ENCODE data around the gene CCNK. TPM values are rescaled to one million over a fixed set of nuclear protein-coding genes. Genes with fewer than 3 reads are reported as not detected.

Gene CCNK
- total RNA-seq, 1 experiment from 2014 or later: 80.1 TPM

GRCh38 chr14:99437706-99438105 lies 43.5 kb upstream of the CCNK start:
- Histone ChIP-seq H3K23ac (ENCODE audit: insufficient read length, low read depth, low read length) (no peak overlapping the region), H3K27ac (ENCODE audit: insufficient read length, low read depth, low read length) (no peak overlapping the region), H4K91ac (ENCODE audit: insufficient read length, low read depth, low read length) (no peak overlapping the region), H3K79me2 (ENCODE audit: insufficient read depth, low read length) (no peaks in the 10 kb centered on the region), H4K5ac (ENCODE audit: insufficient read length, low read depth, low read length) (no peak overlapping the region), H3K14ac (ENCODE audit: insufficient read depth, low read length) (no peak overlapping the region), H3K9me3 (ENCODE audit: control insufficient read depth, low read depth, low read length) (no peaks in the 10 kb centered on the region), H2BK15ac (ENCODE audit: low read depth, low read length) (no peak overlapping the region), H3K4me2 (ENCODE audit: insufficient read depth, insufficient read length, low read length) (no peak overlapping the region), H3K9ac (ENCODE audit: extremely low read depth, insufficient read length, low read length) (no peak overlapping the region), H2BK12ac (ENCODE audit: insufficient read length, low read depth, low read length) (no peak overlapping the region), H3T11ph (ENCODE audit: low read length) (no peak overlapping the region), H3K4ac (ENCODE audit: low read depth, low read length) (no peak overlapping the region), H3K23me2 (ENCODE audit: insufficient read length, low read depth, low read length, poor library complexity, severe bottlenecking) (no peaks in the 10 kb centered on the region), H2BK120ac (ENCODE audit: low read depth, low read length, poor library complexity, severe bottlenecking) (no peak overlapping the region), H2BK5ac (ENCODE audit: insufficient read length, low read length) (no peak overlapping the region), H2AK5ac (ENCODE audit: insufficient read length, low read length) (no peak overlapping the region), H4K8ac (replicated peaks; ENCODE audit: insufficient read length, low read depth, low read length) (no peak overlapping the region), H3K4me1 (ENCODE audit: insufficient read depth, low read length) (no peaks in the 10 kb centered on the region), H4K20me1 (ENCODE audit: control insufficient read depth, insufficient read depth, insufficient read length) (no peaks in the 10 kb centered on the region), H3K79me1 (ENCODE audit: insufficient read depth, low read depth, low read length, poor library complexity, severe bottlenecking) (no peaks in the 10 kb centered on the region), H3K27me3 (ENCODE audit: insufficient read depth, low read length) (no peaks in the 10 kb centered on the region), H2AFZ (ENCODE audit: low read length) (no peak overlapping the region), H3K18ac (ENCODE audit: insufficient read length, low read depth, low read length) (no peak overlapping the region), H3K56ac (ENCODE audit: insufficient read length, low read depth, low read length) (no peak overlapping the region), H2BK20ac (ENCODE audit: low read depth, low read length, poor library complexity, severe bottlenecking) (no peak overlapping the region)
- DNase-seq: no peak
- no peak overlapping the region for H3K4me3 Mint-ChIP-seq
- peaks cover 5 to 9% of the 10 kb centered on the region in 2 experiments for H3K4me1 Mint-ChIP-seq
- H3K27me3 Mint-ChIP-seq (ENCODE audit: low read depth): no peaks in the 10 kb centered on the region
- TF ChIP-seq CTCF (conservative IDR thresholded peaks at IDR 0.05): no peak
- no peaks in the 10 kb centered on the region for H3K9me3 Mint-ChIP-seq
- peaks cover 11 to 48% (median 29%) of the 10 kb centered on the region in 3 experiments for H3K36me3 Mint-ChIP-seq (ENCODE audit: insufficient read depth in 1 of 3, low read depth in 3 of 3)
- H3K27ac Mint-ChIP-seq: no peak overlapping the region
- no CpG with 5 or more reads among the region's 3 CpGs for WGBS (ENCODE audit: extremely low coverage, insufficient read length, low lambda C conversion rate)
